Esophagus (tissue), 2 donors: Measurements from ENCODE around the gene PFN3. TPM values are rescaled to one million over a fixed set of nuclear protein-coding genes. Genes with fewer than 3 reads are reported as not detected.
A peak's percentile ranks its signal among the peaks of the same experiment; 100 is the strongest.

Experiments
- H3K27ac ChIP-seq, 2 donors: one replicate each; pipeline ENCODE4 v1.5.1; 2013; ENCODE audit warnings: low read depth in 2 of 2, mild to moderate bottlenecking in 2 of 2, inconsistent platforms in 1 of 2, low read length in 1 of 2, moderate library complexity in 1 of 2
- H3K27me3 ChIP-seq, 2 donors: one replicate each; pipeline ENCODE4 v1.6.1; 2013; ENCODE audit warnings: low read length in 2 of 2, control low read depth in 1 of 2, mild to moderate bottlenecking in 1 of 2; ENCODE audit not compliant: insufficient read depth in 2 of 2, control insufficient read depth in 1 of 2
- H3K36me3 ChIP-seq, 2 donors: one replicate each; pipeline ENCODE4 v1.6.1; 2013; ENCODE audit warnings: low read length in 1 of 2; ENCODE audit not compliant: control insufficient read depth in 2 of 2, insufficient read depth in 2 of 2
- H3K4me1 ChIP-seq, 2 donors: one replicate each; pipeline ENCODE4 v1.6.1; 2013; ENCODE audit warnings: low read length in 1 of 2; ENCODE audit not compliant: control insufficient read depth in 2 of 2, insufficient read depth in 2 of 2
- H3K4me3 ChIP-seq, 2 donors: one replicate each; pipeline ENCODE4 v1.5.1; 2013; ENCODE audit warnings: low read length in 2 of 2, mild to moderate bottlenecking in 2 of 2, low read depth in 1 of 2, moderate library complexity in 1 of 2
- H3K9me3 ChIP-seq, 2 donors: one replicate each; pipeline ENCODE4 v1.6.1; 2013; ENCODE audit warnings: mild to moderate bottlenecking in 2 of 2, low read depth in 1 of 2, low read length in 1 of 2, moderate library complexity in 1 of 2; ENCODE audit not compliant: control insufficient read depth in 2 of 2, insufficient read depth in 1 of 2
- WGBS, 2 donors: extraction: QIAGEN DNeasy Blood & Tissue Kit; methylation state at CpG; one replicate each; pipeline ENCODE4 v1.1.7; 2013; 5-methylcytosine and 5-hydroxymethylcytosine counted together
- polyA plus RNA-seq, 2 donors: library from polyadenylated mRNA; stranded (reverse); fragments of 200-250 nt; gene quantifications; one replicate each; pipeline ENCODE4 v1.2.3, GENCODE V29; 2013
- donor health status: healthy with polysubstance abuse.
- donor health status: Bipolar disorder and iron deficiency.

The PFN3 gene, protein sequence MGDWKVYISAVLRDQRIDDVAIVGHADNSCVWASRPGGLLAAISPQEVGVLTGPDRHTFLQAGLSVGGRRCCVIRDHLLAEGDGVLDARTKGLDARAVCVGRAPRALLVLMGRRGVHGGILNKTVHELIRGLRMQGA
- polyA plus RNA-seq = under 1 TPM in 1 of 2 donors, not detected in 1; 0.21 TPM

DNA sequence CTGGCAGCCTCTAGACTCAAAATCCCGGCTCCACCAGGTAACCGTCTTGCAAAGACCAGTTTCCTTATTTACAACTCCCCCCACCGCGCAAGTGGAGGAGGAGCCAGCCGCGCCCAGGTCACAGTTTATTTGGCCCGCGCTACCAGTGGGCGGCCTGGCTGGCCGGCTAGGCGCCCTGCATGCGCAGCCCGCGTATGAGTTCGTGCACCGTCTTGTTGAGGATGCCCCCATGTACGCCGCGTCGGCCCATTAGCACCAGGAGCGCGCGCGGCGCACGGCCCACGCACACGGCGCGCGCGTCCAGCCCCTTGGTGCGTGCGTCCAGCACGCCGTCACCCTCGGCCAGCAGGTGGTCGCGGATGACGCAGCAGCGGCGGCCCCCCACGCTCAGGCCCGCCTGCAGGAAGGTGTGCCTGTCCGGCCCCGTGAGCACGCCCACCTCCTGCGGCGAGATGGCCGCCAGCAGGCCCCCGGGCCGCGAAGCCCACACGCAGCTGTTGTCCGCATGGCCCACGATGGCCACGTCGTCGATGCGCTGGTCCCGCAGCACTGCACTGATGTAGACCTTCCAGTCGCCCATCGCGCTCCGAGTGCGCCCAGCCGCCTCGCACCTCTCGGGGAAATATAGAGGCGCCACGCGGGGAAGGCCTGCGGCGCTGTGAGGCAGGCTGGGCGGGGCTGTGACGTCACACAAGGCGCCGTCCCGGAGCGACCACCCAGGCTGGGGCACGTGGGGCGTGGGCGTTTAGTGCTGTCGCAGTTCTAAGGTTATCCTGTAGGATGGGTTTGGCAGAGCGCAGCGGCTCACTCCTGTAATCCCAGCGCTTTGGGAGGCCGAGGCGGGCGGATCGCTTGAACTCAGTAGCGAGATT is at the start of gene PFN3:
Gene PFN3 (minus strand): TSS at position 665 of the 872 bp plus-strand sequence. CDS start 85 bp downstream, at position 580.
- 33 to 47% methylated on average over 92 of the region's 92 CpGs for WGBS, 2 donors
- Histone ChIP-seq H3K4me3 (no peak within 1 kb of the TSS), H3K4me1 (peaks cover 4 to 12% of the 10 kb centered on the region in 2 donors), H3K36me3 (no peaks in the 10 kb centered on the region), H3K27me3 (no peaks in the 10 kb centered on the region), H3K9me3 (no peaks in the 10 kb centered on the region), H3K27ac (no peak within 1 kb of the TSS)

GRCh38 chr5:177449140-177450061 is 48.9 kb upstream of the PFN3 start:
- 69 to 77% methylated on average over 18 of the region's 18 CpGs for WGBS, 2 donors
- Histone ChIP-seq H3K27ac (no peak overlapping the region), H3K4me3 (no peak overlapping the region), H3K36me3 (no peaks in the 10 kb centered on the region), H3K27me3 (no peaks in the 10 kb centered on the region), H3K4me1 (peaks cover 6 to 41% of the 10 kb centered on the region in 2 donors), H3K9me3 (no peaks in the 10 kb centered on the region)

- Histone ChIP-seq H3K27ac (no peak overlapping the region), H3K4me1 (peaks cover 6 to 38% of the 10 kb centered on the region in 2 donors), H3K4me3 (no peak overlapping the region), H3K36me3 (no peaks in the 10 kb centered on the region), H3K27me3 (no peaks in the 10 kb centered on the region), H3K9me3 (no peaks in the 10 kb centered on the region)
- 68 to 74% methylated on average over 6 of the region's 6 CpGs for WGBS, 2 donors
These were observed 47.9 kb upstream of the PFN3 start for GRCh38 chr5:177448244-177448950.

- no peaks in the 10 kb centered on the region for H3K27me3 ChIP-seq
- WGBS, 2 donors = 6 to 9% methylated on average over 20 to 23 of the region's 23 CpGs
- H3K4me3 ChIP-seq = peak overlapping the region in 1 of 2 donors; percentile 67
- H3K4me1 ChIP-seq = peaks cover 6 to 32% of the 10 kb centered on the region in 2 donors
- no peaks in the 10 kb centered on the region for H3K36me3 ChIP-seq
- H3K9me3 ChIP-seq = no peaks in the 10 kb centered on the region
- H3K27ac ChIP-seq = no peak overlapping the region
These were observed 47.3 kb upstream of the PFN3 start for GRCh38 chr5:177447611-177448243.

- H3K36me3 ChIP-seq = peaks cover 0 to under 1% of the 10 kb centered on the region in 2 donors
- 1% methylated on average over 18 to 50 of the region's 52 CpGs for WGBS, 2 donors
- no peak overlapping the region for H3K27ac ChIP-seq
- no peaks in the 10 kb centered on the region for H3K9me3 ChIP-seq
- peak overlapping the region; percentile 56 to 67 for H3K4me3 ChIP-seq
- peaks cover 6 to 30% of the 10 kb centered on the region in 2 donors for H3K4me1 ChIP-seq
- no peaks in the 10 kb centered on the region for H3K27me3 ChIP-seq
These were observed 46.7 kb upstream of the PFN3 start for GRCh38 chr5:177447066-177447610.

DNA sequence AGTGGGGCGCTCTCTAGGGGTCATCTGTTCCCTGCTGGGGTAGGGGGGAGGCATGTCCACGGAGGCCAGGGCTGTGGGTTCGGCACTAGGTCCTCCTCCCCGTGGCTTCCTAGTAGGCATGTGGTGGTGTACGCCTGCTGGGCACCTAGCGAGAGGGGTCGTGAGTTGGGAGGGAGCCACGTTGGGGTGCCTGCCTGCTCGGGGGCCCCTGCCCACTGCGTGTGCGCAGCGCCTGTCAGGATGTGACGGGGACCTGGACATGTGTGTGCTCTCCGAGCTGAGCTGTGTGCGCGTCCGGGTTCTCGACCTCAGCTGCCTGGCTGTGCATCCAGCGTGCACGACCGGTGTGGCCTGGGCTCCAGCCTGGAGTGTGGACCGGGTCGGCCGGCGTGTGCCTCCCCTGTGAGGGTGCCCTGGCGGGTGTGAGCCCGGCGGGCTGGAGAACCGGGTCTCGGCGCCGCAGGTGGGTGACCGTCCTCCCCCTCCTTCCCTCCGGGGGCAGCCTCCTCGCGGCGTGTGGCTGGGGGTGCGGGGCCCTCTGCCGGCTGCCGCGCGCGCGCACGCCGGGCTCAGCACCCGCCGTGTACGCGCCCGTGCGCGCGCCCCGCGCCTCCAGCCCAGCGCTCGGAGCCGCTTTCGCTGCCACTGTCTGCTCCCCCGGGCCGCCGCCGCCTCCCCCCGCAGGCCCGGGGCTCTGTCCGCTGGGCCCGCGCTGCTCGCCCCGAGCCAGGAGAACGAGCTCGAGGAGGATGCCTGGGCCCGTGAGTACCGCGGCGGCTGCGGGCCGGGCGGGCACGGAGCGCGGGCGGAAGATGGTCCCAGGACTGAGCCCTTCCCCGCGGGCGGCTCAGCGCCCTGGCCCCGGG is 46.0 kb upstream of the PFN3 start, which contains the start of gene PRR7:
Gene PRR7 (plus strand): TSS at position 615 of the 866 bp plus-strand sequence. CDS start 8,254 bp downstream, outside the sequence.
- WGBS, 2 donors = 0 to 1% methylated on average over 47 to 89 of the region's 89 CpGs
- H3K4me3 ChIP-seq = peak within 1 kb of the TSS; percentile 56 to 67
- H3K27me3 ChIP-seq = no peaks in the 10 kb centered on the region
- H3K4me1 ChIP-seq = peaks cover 6 to 26% of the 10 kb centered on the region in 2 donors
- no peaks in the 10 kb centered on the region for H3K9me3 ChIP-seq
- H3K36me3 ChIP-seq = peaks cover 0 to 4% of the 10 kb centered on the region in 2 donors
- H3K27ac ChIP-seq = peak within 1 kb of the TSS in 1 of 2 donors; percentile 23

DNA sequence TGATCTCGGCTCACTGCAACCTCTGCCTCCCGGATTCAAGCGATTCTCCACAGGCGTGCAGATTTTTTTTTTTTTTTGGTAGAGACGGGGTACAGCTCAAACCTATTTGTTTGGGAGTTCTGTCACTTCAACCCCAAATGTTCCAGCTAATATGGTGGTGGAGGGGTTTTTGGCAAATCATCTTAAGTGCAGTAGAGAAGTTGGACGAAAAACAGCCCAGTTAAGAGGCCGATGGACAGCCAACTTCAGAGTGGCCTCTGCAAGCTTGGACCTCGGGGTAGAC is 45.4 kb upstream of the PFN3 start:
- Histone ChIP-seq H3K9me3 (no peaks in the 10 kb centered on the region), H3K4me3 (peak overlapping the region in 1 of 2 donors; percentile 56), H3K36me3 (peaks cover 0 to 10% of the 10 kb centered on the region in 2 donors), H3K4me1 (peaks cover 6 to 26% of the 10 kb centered on the region in 2 donors), H3K27me3 (no peaks in the 10 kb centered on the region), H3K27ac (no peak overlapping the region)
- WGBS, 2 donors = 4 to 5% methylated on average over 8 of the region's 8 CpGs
